ENCODE results near the gene LARP1B.

Gene LARP1B

GRCh38 chr4:128163177-128164117 is 102.3 kb downstream of the LARP1B start:
- peak; percentile 85 for DNase-seq (ENCODE audit: low read depth)
- TF ChIP-seq CTCF (IDR thresholded peaks at IDR 0.05; ENCODE audit: insufficient read depth, low read depth, low read length, missing control alignments), result no peak
- H3K4me3 ChIP-seq (ENCODE audit: low read length), result no peak overlapping the region

GRCh38 chr4:128166982-128167381 is 105.9 kb downstream of the LARP1B start:
- no peak for DNase-seq (ENCODE audit: low read depth)
- TF ChIP-seq CTCF (IDR thresholded peaks at IDR 0.05; ENCODE audit: insufficient read depth, low read depth, low read length, missing control alignments), result no peak
- H3K4me3 ChIP-seq (ENCODE audit: low read length), result no peak overlapping the region

- no peak overlapping the region for H3K4me3 ChIP-seq (ENCODE audit: low read length)
- no peak for DNase-seq (ENCODE audit: low read depth)
- TF ChIP-seq CTCF (IDR thresholded peaks at IDR 0.05; ENCODE audit: insufficient read depth, low read depth, low read length, missing control alignments), result no peak
These were observed 107.6 kb downstream of the LARP1B start for GRCh38 chr4:128168701-128169100.

- DNase-seq (ENCODE audit: low read depth), result no peak
- no peak overlapping the region for H3K4me3 ChIP-seq (ENCODE audit: low read length)
- TF ChIP-seq CTCF (IDR thresholded peaks at IDR 0.05; ENCODE audit: insufficient read depth, low read depth, low read length, missing control alignments), result no peak
These were observed 108.1 kb downstream of the LARP1B start for GRCh38 chr4:128169245-128169644.

- H3K4me3 ChIP-seq (ENCODE audit: low read length), result no peak overlapping the region
- no peak for DNase-seq (ENCODE audit: low read depth)
These were observed 115.5 kb downstream of the LARP1B start for GRCh38 chr4:128176643-128177042.

GRCh38 chr4:128177498-128177897 is 116.4 kb downstream of the LARP1B start:
- H3K4me3 ChIP-seq (ENCODE audit: low read length), result no peak overlapping the region
- DNase-seq (ENCODE audit: low read depth), result no peak
- no peak for TF ChIP-seq CTCF (IDR thresholded peaks at IDR 0.05; ENCODE audit: insufficient read depth, low read depth, low read length, missing control alignments)

More at GRCh38 chr4:128176643-128177042, 115.5 kb downstream of the LARP1B start:
- TF ChIP-seq CTCF (IDR thresholded peaks at IDR 0.05; ENCODE audit: insufficient read depth, low read depth, low read length, missing control alignments), result no peak

All from epithelial cell of esophagus (primary cell).